BE2C (cell line): ENCODE measurements around the gene DDIAS.

ENCODE experiments used
- DNase-seq: peaks from one replicate; pipeline ENCODE4 v3.0.0-alpha.2; 2020
- H3K27me3 ChIP-seq: fragments of 250-450 bp; sonication (Bioruptor Pico); 2 replicates; pipeline ENCODE4 v1.5.1; 2020; ENCODE audit warnings: mild to moderate bottlenecking
- H3K36me3 ChIP-seq: fragments of 250-450 bp; sonication (Bioruptor Pico); 2 replicates; pipeline ENCODE4 v1.5.1; 2020; ENCODE audit warnings: mild to moderate bottlenecking
- H3K4me1 ChIP-seq: fragments of 250-450 bp; sonication (Bioruptor Pico); 2 replicates; pipeline ENCODE4 v1.5.1; 2020
- H3K4me3 ChIP-seq: 2 replicates; pipeline ENCODE4 v1.5.1; 2011; ENCODE audit warnings: low read depth, low read length
- H3K9me3 ChIP-seq: fragments of 250-450 bp; sonication (Bioruptor Pico); 2 replicates; pipeline ENCODE4 v1.5.1; 2020
- TF ChIP-seq, protein P1 (sequence below): IDR thresholded peaks from 2 replicates; pipeline ENCODE4 v1.5.1; 2012; ENCODE audit warnings: mild to moderate bottlenecking, low read depth, low read length

Gene DDIAS

DNA sequence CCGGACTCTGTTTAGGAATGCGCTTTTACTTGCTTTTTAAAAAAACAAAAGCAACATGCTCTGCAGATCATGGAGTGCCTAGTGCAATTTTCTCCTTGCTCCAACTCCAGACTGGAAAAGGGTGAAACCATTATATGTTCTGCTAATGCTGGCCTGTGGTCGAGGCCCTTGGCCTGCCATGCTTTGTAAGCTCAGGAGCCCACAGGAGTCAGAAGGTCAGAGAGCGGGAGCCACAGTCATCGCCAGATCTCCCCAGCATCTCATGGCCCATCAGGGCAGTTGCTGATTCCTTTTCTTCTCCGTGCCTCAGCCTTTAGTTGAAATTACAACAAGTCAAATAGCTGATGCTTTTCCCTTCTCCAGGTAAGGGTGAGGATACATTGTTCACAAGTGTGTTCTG is 80.3 kb downstream of the DDIAS start:
- TF ChIP-seq, protein P1, sequence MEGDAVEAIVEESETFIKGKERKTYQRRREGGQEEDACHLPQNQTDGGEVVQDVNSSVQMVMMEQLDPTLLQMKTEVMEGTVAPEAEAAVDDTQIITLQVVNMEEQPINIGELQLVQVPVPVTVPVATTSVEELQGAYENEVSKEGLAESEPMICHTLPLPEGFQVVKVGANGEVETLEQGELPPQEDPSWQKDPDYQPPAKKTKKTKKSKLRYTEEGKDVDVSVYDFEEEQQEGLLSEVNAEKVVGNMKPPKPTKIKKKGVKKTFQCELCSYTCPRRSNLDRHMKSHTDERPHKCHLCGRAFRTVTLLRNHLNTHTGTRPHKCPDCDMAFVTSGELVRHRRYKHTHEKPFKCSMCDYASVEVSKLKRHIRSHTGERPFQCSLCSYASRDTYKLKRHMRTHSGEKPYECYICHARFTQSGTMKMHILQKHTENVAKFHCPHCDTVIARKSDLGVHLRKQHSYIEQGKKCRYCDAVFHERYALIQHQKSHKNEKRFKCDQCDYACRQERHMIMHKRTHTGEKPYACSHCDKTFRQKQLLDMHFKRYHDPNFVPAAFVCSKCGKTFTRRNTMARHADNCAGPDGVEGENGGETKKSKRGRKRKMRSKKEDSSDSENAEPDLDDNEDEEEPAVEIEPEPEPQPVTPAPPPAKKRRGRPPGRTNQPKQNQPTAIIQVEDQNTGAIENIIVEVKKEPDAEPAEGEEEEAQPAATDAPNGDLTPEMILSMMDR = no peak
- Histone ChIP-seq H3K36me3 (peaks cover 21% of the 10 kb centered on the region), H3K27me3 (no peaks in the 10 kb centered on the region), H3K4me3 (no peak overlapping the region), H3K9me3 (no peaks in the 10 kb centered on the region), H3K4me1 (no peaks in the 10 kb centered on the region; the same call in 1 of the 2 replicates)
- DNase-seq = no peak
